WTC11 (cell line): ENCODE results near the gene PSMD11.

Experiments
- CREB1 ChIP-seq: sonication (generic); formaldehyde crosslinking; IDR thresholded peaks from 2 replicates; pipeline ENCODE4 v1.8.0; 2023; ENCODE audit warnings: mild to moderate bottlenecking, missing genetic modification reagents
- JUN ChIP-seq: sonication (generic); formaldehyde crosslinking; IDR thresholded peaks from 2 replicates; pipeline ENCODE4 v1.8.0; 2023; ENCODE audit warnings: mild to moderate bottlenecking, missing genetic modification reagents
- KAT7 ChIP-seq: sonication (generic); formaldehyde crosslinking; IDR thresholded peaks from 2 replicates; pipeline ENCODE4 v1.8.1; 2023; ENCODE audit warnings: missing genetic modification reagents, mild to moderate bottlenecking, borderline replicate concordance
- SP1 ChIP-seq: sonication (generic); formaldehyde crosslinking; conservative IDR thresholded peaks from 2 replicates; pipeline ENCODE4 v1.8.1; 2022; ENCODE audit warnings: missing genetic modification reagents
- TF ChIP-seq, protein P1 (sequence below): sonication (generic); formaldehyde crosslinking; IDR thresholded peaks from 2 replicates; pipeline ENCODE4 v1.8.0; 2022; ENCODE audit warnings: mild to moderate bottlenecking, missing genetic modification reagents
- TF ChIP-seq, protein P2 (sequence below): fragments of 200-600 bp; IDR thresholded peaks from 2 replicates; pipeline ENCODE4 v1.8.0; 2022; ENCODE audit warnings: antibody characterized with exemption

DNA sequence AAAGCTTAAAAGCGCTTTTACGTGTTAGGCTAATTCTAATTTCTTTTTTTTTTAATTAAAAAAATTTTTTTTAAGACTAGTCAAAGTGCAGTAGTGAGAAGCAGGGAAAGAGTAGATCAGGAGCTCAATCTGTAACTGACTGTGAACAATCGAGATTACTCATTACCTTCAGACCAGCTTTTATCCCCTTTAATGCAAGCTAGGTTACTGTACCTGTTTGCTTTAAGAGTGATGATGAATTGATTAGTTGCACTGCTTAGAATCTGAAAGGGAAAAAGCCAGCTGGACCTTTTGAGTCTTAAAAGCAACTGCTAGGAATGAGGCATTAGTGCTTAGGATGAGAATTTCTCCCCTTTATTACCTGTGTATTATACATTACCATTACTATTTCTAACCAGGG, 19.0 kb downstream of the PSMD11 start:
- TF ChIP-seq CREB1 (CRISPR knock-in tag) = no peak
- no peak for TF ChIP-seq SP1
- TF ChIP-seq, protein P1, sequence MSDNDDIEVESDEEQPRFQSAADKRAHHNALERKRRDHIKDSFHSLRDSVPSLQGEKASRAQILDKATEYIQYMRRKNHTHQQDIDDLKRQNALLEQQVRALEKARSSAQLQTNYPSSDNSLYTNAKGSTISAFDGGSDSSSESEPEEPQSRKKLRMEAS (CRISPR knock-in tag) = no peak
- TF ChIP-seq, protein P2, sequence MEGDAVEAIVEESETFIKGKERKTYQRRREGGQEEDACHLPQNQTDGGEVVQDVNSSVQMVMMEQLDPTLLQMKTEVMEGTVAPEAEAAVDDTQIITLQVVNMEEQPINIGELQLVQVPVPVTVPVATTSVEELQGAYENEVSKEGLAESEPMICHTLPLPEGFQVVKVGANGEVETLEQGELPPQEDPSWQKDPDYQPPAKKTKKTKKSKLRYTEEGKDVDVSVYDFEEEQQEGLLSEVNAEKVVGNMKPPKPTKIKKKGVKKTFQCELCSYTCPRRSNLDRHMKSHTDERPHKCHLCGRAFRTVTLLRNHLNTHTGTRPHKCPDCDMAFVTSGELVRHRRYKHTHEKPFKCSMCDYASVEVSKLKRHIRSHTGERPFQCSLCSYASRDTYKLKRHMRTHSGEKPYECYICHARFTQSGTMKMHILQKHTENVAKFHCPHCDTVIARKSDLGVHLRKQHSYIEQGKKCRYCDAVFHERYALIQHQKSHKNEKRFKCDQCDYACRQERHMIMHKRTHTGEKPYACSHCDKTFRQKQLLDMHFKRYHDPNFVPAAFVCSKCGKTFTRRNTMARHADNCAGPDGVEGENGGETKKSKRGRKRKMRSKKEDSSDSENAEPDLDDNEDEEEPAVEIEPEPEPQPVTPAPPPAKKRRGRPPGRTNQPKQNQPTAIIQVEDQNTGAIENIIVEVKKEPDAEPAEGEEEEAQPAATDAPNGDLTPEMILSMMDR = no peak
- TF ChIP-seq KAT7 (CRISPR knock-in tag) = no peak
- TF ChIP-seq JUN (CRISPR knock-in tag) = no peak
